GM13977 (cell line): ENCODE measurements around the gene SHQ1.
A peak's percentile ranks its signal among the peaks of the same experiment; 100 is the strongest.
"Not testable (repeated sequence)": the region's sequence is repeated elsewhere in the genome, so short reads cannot be mapped to it uniquely, and the experiment has no call there.

Source experiments
- DNase-seq: peaks from one replicate; pipeline ENCODE4 v3.0.0; 2012; ENCODE audit warnings: low spot score
- CTCF ChIP-seq: IDR thresholded peaks from 2 replicates; pipeline ENCODE4 v1.5.1; 2012; ENCODE audit warnings: mild to moderate bottlenecking, control low read depth; ENCODE audit not compliant: insufficient read depth; ENCODE audit errors: extremely low read depth, missing control alignments
- in situ Hi-C: fragments of 300-500 bp; cut with MboI; formaldehyde crosslinking; loops from one replicate; pipeline ENCODE4 v1.12.0; 2022; ENCODE audit warnings: low sequenced_read_pairs, low pct_unique_long_range_greater_than_20kb, mixed read lengths, inconsistent platforms; ENCODE audit not compliant: unreplicated experiment

SHQ1 gene

GRCh38 chr3:72746430-72747411 lies 101.5 kb downstream of the SHQ1 start:
- DNase-seq = no peak
- in situ Hi-C loops = no loop called here
- TF ChIP-seq CTCF = no peak

- in situ Hi-C loops = no loop called here
- no peak for DNase-seq
- TF ChIP-seq CTCF = no peak
Observed at GRCh38 chr3:72745146-72745999, 102.9 kb downstream of the SHQ1 start.

- DNase-seq = no peak
- in situ Hi-C loops = no loop called here
- TF ChIP-seq CTCF = no peak
Observed at GRCh38 chr3:72744330-72744729, 103.9 kb downstream of the SHQ1 start.

GRCh38 chr3:72739531-72740466 lies 108.4 kb downstream of the SHQ1 start:
- in situ Hi-C loops = no loop called here
- no peak for DNase-seq
- no peak for TF ChIP-seq CTCF

GRCh38 chr3:72738752-72739530 lies 109.3 kb downstream of the SHQ1 start:
- TF ChIP-seq CTCF = no peak
- in situ Hi-C loops = no loop called here
- DNase-seq = peak; percentile 92

GRCh38 chr3:72735072-72735471 lies 113.2 kb downstream of the SHQ1 start:
- in situ Hi-C loops, DNase-seq: not testable (repeated sequence)
